Upper lobe of left lung (tissue), 4 donors: Measurements from ENCODE around the gene SPTBN1.

Experiments
- CTCF ChIP-seq, 6 experiments: fragments of 450-650 bp in 4 of 6; fragments of 200-600 bp in 2 of 6; sonication (generic) in 2 of 6; IDR thresholded peaks; one replicate each; pipeline ENCODE4 v1.5.1; 2016 to 2019; ENCODE audit warnings: antibody characterized with exemption in 6 of 6
- EP300 ChIP-seq, 4 donors: sonication (generic); formaldehyde crosslinking; IDR thresholded peaks; one replicate each; pipeline ENCODE4 v1.5.1; 2017; ENCODE audit warnings: antibody characterized with exemption in 4 of 4, control low read depth in 2 of 4
- POLR2AphosphoS5 ChIP-seq, 2 donors: sonication (generic); formaldehyde crosslinking; IDR thresholded peaks; one replicate each; pipeline ENCODE4 v1.5.1; 2017; ENCODE audit warnings: antibody characterized with exemption in 2 of 2

GRCh38 chr2:54675281-54675680 lies 219.2 kb downstream of the SPTBN1 start:
- TF ChIP-seq POLR2AphosphoS5 (IDR thresholded peaks at IDR 0.05) (no peak), EP300 (IDR thresholded peaks at IDR 0.05) (no peak), CTCF (IDR thresholded peaks at IDR 0.05) (no peak)
